GM18498 (cell line): ENCODE data around the gene ZNF761.
"Not testable (repeated sequence)": the region's sequence is repeated elsewhere in the genome, so short reads cannot be mapped to it uniquely, and the experiment has no call there.

Experiments
- ATAC-seq: cut with Tn5 transposase; IDR thresholded peaks from one replicate; pipeline ENCODE4 v1.9.1; 2021; ENCODE audit warnings: mild to moderate bottlenecking, moderate library complexity; ENCODE audit not compliant: unreplicated experiment

The ZNF761 gene

DNA sequence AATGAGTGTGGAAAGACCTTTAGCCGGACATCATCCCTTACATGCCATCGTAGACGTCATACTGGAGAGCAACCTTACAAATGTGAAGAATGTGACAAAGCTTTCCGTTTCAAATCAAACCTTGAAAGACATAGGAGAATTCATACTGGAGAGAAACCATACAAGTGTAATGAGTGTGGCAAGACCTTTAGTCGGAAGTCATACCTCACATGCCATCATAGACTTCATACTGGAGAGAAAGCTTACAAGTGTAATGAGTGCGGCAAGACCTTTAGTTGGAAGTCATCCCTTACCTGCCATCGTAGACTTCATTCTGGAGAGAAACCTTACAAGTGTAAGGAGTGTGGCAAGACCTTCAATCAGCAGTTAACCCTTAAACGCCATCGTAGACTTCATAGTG lies 24.0 kb downstream of the ZNF761 start:
- ATAC-seq: no peak

- ATAC-seq: not testable (repeated sequence)
Observed at GRCh38 chr19:53460131-53460721, 28.4 kb downstream of the ZNF761 start.

DNA sequence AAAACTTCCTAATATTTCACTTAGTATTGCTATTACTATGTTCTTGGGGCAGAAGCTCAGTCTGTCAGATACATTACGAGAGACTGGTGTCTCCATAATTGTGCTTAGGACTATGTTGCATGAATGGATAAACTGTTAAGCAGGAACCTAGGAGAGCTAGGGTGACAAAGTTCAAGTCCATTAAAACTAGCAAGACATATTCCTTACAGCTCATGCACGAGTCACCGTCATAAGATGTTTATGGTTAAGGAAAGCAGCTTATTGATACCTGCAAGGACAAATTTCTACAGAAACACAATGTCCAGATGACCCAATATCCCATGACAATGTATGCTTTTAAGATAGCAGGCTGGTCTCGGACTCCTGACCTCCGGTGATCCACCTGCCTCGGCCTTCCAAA lies 30.1 kb downstream of the ZNF761 start:
- no peak for ATAC-seq

GRCh38 chr19:53462861-53463260 lies 31.1 kb downstream of the ZNF761 start:
- no peak for ATAC-seq

DNA sequence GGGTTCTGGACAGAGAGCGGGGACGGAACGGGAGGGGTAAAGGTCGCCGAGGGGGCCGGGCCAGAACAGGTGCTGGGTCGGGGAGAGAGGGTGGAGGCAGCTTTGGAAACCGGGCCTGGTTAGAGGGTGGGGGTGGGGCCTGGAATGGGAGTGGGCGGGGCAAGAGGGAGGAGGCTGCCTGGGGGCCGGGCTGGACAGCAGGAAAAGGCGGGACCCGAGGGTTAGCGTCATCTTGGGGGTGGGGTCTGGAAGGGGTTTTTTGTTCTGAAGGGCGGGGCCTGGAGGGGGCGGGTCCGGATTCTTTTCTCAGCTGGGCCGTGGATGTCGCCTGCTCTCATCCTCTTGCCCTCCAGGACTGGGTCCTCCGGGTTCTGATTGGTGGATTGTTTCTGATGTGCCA lies 31.5 kb downstream of the ZNF761 start:
- ATAC-seq: no peak

DNA sequence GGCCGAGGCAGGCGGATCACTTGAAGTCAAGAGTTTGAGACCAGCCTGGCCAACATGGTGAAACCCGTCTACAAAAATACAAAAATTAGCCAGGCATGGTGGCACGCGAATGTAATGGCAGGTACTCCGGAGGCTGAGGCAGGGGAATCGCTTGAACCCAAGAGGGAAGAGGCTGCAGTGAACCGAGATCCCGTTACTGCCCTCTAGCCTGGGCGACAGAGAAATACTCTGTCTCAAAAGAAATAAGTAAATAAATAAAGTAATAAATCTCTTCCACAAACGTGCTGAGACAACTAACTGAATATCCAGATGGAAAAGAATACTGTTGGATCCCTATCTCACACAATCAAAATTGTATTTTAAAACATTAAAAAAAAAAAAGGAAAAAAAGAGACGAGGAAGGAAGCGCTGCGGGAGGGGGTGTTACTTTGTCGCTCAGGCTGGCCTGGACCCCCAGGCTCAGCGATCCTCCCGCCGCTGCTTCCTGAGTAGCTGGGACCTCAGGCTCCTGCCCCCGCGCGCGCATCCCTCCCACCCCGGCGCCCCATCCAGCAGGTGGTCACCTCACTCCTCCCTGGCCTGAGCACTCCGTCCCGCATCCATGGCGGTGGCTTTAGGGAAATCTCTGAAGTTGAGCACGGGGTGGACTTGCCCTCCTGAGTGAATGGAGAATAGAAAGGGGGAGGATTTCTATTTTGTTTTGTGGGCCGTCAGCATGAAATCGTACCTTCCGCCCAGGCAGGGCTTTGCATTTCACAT lies 35.1 kb downstream of the ZNF761 start:
- peak; percentile 14 for ATAC-seq

DNA sequence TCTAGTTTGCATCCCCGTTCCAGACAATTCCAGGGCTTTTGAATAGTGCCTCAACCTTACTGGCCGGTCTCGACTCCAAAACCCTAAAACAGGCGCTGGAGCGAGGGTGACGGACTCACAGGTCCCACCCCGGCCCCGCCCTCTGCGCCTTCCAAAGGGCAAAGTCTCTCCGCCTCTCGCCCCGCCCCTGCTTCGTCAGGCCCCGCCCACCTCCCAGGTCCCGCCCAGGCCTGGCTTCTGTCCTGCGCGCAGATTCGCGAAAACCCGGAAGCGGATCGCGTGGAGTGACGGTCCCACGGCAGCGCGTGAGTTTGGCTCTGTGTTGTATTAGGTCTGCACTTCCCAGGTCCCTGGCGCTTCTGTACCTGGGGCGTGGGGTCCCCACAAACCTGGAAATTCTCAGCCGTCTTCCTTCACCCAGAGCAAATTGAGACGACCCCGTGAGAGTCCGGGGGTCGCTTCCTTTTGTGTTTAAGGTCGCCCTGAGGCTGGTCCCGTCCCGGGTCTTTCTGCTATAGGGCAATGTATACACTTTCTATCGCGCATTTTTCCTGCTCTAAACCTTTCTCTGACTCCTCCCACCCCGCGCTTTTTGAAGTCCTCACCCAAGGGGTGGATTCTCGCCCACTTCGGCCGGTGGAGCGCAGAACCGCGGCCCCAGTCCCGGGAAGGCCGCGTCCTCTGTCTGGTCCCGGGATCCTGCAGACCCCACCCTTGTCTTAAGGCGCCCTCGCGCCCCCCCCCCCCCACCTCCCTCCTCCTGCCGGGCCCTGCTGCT lies 35.9 kb downstream of the ZNF761 start, which contains the start of gene ZNF813:
TSS of gene ZNF813 (plus strand) at position 249 of the 778 bp plus-strand sequence. CDS start 16,090 bp downstream, outside the sequence.
- ATAC-seq: peak; percentile 97

DNA sequence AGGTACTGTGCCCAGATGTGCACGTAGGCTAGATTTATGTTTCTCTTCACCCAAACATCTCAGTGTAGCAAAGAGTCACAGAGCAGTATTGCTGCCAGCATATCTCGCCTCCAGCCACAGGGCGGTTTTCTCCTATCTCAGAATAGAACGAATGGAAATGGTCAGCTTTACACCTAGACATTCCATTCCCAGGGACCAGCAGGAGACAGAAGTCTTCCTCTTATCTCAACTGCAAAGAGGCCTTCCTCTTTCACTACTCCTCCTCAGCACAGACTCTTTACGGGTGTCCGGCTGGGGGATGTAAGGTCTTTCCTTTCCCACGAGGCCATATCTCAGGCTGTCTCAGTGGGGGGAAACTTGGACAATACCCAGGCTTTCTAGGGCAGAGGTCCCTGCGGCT lies 36.8 kb downstream of the ZNF761 start:
- ATAC-seq: not testable (repeated sequence)

DNA sequence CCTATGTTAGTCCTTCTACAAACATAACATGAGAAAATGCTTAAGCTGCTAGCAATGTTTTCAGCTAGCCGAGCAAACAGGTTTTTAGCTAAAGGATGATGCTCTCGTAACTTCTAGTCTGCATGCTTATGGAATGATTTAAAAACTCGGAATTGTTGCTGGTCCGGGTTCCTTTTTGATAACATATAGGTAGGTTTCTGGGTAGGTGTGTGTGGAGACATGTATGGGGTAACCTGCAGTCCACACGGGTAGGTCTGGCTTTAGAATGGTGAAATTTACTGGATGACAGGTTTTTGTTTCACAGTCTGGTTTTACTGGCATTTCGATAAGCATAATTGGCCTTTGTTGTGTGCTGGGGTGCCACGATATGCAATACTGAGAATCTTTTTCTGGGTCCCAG lies 40.1 kb downstream of the ZNF761 start:
- ATAC-seq: no peak

DNA sequence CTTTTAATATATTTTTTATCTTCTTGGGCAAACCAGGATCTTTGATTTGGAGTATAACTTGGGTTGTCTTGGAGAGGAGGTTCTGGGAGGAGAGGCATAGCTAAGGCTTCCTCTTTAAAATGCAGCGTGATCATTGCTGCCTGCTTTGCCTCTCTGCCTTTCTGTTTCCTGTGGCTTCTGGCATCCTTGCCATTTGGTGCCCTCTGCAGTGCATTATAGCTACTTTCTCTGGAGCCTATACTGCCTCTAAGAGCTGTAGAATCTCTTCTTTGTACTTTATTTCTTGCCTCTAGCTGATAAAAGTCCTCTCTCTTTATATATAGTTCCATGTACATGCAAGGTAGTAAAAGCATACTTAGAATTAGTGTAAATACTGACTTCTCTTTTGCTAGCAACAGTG lies 43.0 kb downstream of the ZNF761 start:
- ATAC-seq: not testable (repeated sequence)

GRCh38 chr19:53475470-53475869 lies 43.7 kb downstream of the ZNF761 start:
- not testable (repeated sequence) for ATAC-seq

GRCh38 chr19:53483751-53484150 lies 52.0 kb downstream of the ZNF761 start:
- not testable (repeated sequence) for ATAC-seq

GRCh38 chr19:53485046-53486004 lies 53.5 kb downstream of the ZNF761 start:
- no peak for ATAC-seq

DNA sequence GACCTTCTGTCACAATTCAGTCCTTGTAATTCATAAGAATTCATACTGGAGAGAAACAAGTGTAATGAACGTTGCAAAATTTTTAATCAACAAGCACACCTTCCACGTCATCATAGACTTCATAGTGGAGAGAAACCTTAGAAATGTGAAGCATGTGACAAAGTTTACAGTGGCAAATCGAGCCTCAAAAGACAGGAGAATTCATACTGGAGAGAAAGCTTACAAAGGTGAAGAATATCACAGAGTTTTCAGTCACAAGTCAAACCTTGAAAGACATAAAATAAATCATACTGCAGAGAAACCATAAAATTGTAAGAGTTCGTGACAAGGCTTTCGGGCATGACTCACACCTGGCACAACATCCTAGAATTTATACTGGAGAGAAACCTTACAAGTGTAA lies 60.4 kb downstream of the ZNF761 start:
- no peak for ATAC-seq

GRCh38 chr19:53497311-53498023 lies 65.7 kb downstream of the ZNF761 start:
- not testable (repeated sequence) for ATAC-seq

GRCh38 chr19:53498024-53498395 lies 66.2 kb downstream of the ZNF761 start:
- not testable (repeated sequence) for ATAC-seq

- not testable (repeated sequence) for ATAC-seq
Observed at GRCh38 chr19:53503151-53503550, 71.4 kb downstream of the ZNF761 start.

DNA sequence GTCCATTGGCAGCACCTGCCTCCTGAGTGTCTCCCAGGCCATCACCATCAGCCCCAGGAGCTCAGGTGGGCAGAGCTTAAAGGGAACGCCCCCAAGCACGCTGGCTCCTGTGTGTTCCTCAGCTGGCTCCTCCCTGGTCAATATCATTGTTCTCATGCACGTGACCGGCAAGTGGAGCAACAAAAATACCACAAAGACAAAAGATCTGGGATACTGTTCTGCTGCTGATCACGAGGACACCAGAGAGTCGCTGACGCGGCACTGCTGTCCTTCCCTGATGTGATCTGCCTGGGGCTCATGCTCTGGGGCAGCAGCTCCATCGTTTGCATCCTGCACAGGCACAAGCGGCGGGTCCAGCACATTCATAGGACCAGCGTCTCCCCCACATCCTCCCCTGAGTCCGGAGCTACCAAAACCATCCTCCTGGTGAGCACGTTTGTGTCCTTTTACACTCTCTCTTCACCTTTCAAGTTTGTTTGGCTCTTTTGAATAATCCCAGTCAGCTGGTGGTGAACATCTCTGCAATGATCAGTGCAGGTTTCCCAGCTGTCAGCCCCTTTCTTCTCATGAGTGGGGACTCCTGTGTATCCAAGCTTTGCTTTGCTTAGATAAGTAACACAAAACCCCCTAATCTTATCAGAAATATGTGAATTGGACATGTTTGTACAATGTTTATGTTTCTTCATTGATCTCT lies 72.0 kb downstream of the ZNF761 start:
- not testable (repeated sequence) for ATAC-seq

GRCh38 chr19:53504365-53504703 lies 72.5 kb downstream of the ZNF761 start:
- ATAC-seq: not testable (repeated sequence)
